ENCODE measurements around the gene C6orf120.
"Not testable (repeated sequence)": the region's sequence is repeated elsewhere in the genome, so short reads cannot be mapped to it uniquely, and the experiment has no call there.

The C6orf120 gene

DNA sequence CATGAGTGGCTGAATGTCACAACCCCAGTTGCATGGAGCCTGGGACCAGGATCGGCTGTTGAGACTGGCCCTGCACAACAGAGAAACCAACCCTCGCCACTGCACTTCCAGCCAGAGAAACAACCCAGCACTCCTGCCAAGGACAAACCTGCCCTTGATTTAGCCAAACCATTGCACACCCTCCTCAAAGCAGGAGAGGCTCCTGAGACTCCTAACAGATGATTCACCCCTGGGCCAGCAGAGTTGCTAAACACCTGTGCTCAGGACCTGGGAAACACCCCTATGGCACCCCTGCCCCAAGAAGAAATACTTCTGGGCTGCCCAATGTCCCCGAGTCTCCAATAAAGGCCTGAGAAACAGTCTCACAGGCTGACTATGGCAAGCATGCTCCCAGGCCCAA, 17.9 kb upstream of the C6orf120 start:
- no peak for DNase-seq

DNA sequence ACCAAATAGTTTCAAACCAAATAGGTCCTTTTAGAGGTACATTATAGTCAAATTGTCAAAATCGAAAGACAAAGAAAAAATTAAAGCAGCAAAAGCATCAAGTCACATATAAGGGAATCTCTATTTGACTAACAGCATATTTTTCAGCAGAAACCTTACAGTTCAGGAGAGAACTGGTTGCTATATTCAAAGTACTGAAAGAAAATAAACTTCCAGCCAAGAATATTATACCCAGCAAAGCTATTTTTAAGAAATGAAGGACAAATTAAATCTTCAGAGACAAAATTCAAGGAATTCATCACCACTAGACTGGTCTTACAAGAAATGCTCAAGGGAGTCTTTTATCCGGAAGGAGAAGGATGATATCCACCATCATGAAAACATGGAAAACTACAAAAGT, 16.1 kb upstream of the C6orf120 start:
- no peak for DNase-seq

GRCh38 chr6:169689287-169689686, 12.6 kb upstream of the C6orf120 start:
- no peak for DNase-seq

DNA sequence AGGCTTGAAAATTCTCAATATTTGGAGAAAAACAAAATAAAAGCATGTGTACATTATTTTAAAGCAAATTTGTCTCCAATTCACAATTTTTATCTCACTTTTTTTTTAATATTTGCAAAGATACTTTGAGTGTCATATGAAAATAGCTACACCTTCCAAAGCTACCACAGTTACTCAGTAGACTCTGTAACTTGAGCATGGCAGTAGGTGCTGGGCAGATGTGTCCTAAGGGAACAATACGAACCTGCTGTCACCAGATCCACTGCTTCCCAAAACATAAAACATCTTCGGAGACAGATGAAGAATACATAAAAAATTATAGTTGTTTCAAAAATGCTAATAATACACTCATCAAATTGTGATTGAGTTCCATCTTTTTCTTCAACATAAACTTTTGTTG, 10.7 kb upstream of the C6orf120 start:
- no peak for DNase-seq

- no peak for DNase-seq
These were observed 9.4 kb upstream of the C6orf120 start for GRCh38 chr6:169692516-169692915.

GRCh38 chr6:169695131-169695530, 6.8 kb upstream of the C6orf120 start:
- no peak for DNase-seq

GRCh38 chr6:169697115-169697514, 4.8 kb upstream of the C6orf120 start:
- DNase-seq: not testable (repeated sequence)

DNA sequence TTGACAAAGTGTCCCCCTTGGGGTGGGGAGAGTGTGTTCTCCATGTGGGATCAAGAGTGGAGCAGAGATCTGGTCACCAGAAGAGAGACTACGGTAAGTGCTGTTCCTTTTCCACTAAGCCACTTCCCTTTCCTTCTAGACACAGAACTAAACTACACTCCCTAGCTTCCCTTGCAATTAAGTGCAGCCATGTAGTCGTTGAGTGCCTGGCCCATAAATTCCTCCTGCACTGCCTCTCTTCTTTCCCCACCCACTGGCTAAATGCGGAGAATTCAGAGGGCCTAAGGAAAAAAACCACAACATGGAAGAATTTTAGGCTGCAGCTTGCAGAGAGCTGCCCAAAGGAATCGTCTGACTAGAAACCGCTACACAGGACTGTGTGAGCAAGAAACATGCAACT, 1.6 kb upstream of the C6orf120 start:
- no peak for DNase-seq

DNA sequence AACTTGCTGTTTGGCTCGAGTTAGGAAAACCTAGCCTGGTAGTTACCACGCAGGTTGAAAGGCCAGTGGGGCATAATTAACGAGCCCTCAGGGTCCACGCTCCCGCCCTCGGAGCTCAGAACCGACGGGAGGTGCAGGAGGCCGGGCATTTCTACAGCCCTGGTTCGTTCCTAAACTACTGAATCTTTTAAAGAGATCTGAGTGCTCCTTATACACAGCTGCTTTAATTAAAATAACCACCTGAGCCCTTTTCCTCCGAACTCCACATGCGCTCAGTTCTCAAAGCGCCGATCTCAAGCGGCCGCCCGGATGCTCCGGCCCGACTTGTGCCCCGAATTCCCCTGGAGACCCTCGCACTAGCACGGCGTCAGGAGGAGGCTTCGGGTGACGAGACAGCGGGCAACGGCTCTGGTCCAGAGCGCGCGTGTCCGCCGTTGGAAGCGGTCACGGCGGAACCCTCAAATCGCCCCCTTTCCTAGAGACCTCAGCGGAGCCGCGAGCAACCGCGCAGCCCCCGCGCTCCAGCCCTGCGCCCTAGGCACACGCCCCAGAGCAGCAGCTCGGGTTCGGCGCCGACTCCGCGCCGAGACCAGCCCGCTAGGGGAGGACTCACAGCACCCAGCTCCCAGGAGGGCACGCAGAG, 494 bp upstream of the C6orf120 start:
- no peak for DNase-seq

DNA sequence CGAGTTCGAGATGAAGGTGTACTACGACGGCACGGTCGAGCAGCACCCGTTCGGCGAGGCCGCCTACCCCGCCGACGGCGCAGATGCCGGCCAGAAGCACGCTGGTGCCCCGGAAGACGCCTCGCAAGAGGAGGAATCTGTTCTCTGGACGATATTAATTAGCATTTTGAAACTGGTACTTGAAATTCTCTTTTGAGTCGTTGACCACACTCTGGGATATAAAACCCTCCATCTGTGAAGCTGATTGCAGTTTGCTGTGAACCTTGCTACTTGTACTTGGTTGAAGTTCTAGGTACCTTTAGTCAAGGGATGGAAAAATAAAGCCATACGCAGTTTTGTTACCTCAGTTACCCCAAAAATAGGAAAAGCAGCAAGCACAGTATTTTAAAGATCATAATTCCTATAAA, 917 bp downstream of the C6orf120 start:
- DNase-seq: no peak

DNA sequence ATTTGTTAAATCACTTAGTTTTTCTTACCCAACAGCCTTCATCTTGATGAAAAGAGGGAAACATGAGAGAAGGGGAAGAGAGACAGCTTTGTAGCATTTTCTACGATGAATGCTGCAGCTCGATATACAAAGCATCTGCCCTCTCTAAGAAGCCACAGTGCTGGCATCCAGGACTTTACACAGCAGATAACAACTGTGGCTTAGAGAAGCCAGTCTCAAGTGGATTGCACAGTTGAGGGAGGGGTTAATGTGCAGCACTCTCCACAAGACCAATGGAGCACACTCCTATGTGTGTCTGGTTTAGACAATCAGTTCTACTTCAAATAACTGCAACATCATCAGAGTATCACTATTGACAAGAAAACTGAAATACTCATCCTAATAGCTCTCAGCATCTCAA, 5.8 kb downstream of the C6orf120 start:
- no peak for DNase-seq

DNA sequence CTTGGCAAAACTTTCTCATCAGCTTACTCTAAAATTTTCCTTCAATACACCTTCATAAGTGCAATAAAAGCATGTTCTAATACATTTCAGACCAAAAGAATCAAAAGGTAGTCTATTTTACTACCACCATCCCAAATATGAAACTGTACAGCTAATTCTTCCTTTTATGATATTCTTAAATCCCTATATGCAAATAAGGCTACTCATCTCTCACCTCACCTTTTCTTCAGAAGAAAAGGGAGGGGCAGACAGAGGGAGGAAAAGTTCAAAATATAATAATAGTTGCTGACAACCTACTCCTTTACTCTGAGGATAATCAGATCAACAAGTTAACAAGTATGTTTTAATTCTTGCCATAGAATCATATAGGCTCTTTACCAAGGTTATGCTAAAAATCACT, 7.4 kb downstream of the C6orf120 start:
- no peak for DNase-seq

DNA sequence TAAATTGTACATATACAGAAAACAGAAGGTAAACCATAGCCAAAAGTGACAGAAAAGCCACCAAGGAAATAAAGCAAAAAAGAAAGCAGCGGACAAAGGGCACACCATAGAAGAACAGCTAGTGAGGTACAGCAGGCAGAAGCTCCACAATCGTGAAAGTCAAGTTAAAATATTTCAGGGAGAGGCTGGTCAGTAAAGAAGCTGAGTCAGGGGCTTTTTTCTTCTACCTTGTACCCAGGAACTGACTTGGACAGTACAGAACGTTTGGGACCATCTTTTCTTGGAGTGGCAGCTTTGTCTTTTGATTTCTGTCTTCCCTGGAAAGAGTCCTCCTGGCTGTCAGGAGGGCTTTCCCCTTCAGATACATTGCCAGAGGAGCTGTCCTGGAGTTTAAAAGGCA, 8.1 kb downstream of the C6orf120 start:
- DNase-seq: no peak

DNA sequence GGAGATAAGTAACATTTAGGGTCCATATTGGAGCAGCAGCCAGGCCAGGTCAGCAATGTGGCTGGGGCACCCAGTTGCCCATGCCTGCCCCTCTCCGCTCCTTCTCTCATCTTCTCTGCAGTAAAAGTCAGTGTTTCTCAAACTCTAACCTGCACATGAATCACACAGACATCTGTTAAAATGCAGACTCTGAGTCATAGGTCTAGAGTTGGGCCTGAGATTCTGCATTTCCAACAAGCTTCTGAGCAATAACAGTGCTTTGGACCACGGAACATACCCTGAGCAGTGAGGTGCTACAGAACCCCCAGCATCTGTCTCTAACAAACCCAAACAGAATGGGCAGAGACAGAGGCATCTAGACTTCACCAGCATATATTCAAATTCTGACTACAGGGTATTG, 12.3 kb downstream of the C6orf120 start:
- DNase-seq: no peak

GRCh38 chr6:169714595-169714994, 12.7 kb downstream of the C6orf120 start:
- DNase-seq: no peak

GRCh38 chr6:169719117-169719516, 17.2 kb downstream of the C6orf120 start:
- no peak for DNase-seq

GRCh38 chr6:169720207-169720855, 18.4 kb downstream of the C6orf120 start:
- DNase-seq: no peak

- no peak for DNase-seq
These were observed 20.7 kb downstream of the C6orf120 start for GRCh38 chr6:169722362-169723199.

DNA sequence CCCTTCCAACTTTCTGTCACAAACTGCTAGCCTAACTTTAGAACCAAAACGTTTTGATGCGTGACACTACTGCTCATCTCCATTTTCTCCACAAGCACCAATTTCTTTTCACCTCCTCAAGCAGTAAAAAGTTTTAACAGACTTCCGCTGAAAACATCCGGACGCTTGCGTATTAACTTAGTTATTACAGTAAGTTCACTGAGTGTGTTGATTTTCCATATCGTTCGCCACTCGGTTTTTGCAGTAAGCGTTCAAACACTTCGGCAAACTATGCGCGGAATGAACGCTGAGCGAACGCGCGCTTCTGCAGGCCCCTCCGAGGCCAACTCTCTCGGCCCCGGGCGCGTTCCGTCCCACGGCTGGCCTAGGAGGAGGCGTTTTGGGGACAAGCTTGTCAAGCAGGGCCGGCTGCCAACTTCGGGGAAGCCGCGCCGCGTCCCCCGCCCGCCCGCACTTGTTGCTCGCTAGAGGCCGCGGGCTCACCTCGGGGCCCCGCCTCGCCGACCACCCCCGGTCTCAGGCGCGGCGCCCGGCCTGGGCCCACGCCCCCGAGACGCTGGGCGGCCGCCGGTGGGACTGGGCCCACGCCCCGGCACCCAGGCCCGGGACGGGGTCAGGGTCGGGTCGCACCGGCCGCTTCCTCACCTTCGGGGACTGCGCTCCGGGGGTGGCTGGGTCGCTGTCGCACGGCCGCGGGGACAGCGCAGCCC, 21.4 kb downstream of the C6orf120 start:
- DNase-seq: peak; percentile 69

DNA sequence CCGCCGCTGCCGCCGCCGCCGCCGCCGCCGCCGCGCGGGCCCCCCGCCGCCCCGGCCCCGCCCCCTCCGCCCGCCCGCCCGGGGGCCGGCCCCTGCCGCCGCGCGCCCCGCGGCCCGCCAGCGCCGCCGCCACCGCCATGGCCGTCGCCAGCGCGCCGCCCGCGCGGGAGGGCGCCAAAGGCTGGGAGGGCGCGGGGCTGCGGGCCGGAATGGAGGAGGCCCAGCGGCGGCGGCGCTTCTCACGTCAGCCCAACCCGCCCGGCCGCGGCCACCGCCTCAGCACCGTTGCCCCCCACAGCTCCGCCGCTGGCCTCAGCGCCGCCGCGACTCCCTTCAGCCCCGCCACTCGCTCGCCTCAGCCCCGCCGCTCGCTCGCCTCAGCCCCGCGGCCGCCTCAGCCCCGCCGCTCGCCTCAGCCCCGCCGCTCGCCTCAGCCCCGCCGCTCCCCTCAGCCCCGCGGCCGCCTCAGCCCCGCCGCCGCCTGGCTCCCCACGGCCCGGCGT, 22.1 kb downstream of the C6orf120 start:
- peak; percentile 45 for DNase-seq

- DNase-seq: peak; percentile 81
These were observed 22.7 kb downstream of the C6orf120 start, which contains the start of gene PHF10 for GRCh38 chr6:169724494-169725124. Gene PHF10 (minus strand): TSS chr6:169724500. CDS start chr6:169723931, 569 bp downstream.

Data from activated CD8-positive, alpha-beta memory T cell treated with anti-CD3 and anti-CD28 coated beads, Interleukin-2, amount 50 U/mL, for 4 hours (primary cell).